B cell (primary cell): ENCODE data around the gene TAS2R50.

Experiments used
- CTCF ChIP-seq: fragments of 200-600 bp; IDR thresholded peaks from one replicate; pipeline ENCODE4 v1.8.0; 2022; ENCODE audit warnings: antibody characterized with exemption, mild to moderate bottlenecking
- EZH2 ChIP-seq: IDR thresholded peaks from 2 replicates; pipeline ENCODE4 v1.6.1; 2012; ENCODE audit warnings: borderline replicate concordance, low read depth, mild to moderate bottlenecking, moderate library complexity, low read length; ENCODE audit not compliant: insufficient read depth, poor library complexity, severe bottlenecking

- TF ChIP-seq CTCF = no peak
- TF ChIP-seq EZH2 = no peak
Measured at GRCh38 chr12:10974965-10975364, 11.7 kb downstream of the TAS2R50 start.
